NCI-H82 treated with DMSO at 0.1 percent for 48 hours (cell line): ENCODE data around the gene DNAH2.
A peak's percentile ranks its signal among the peaks of the same experiment; 100 is the strongest.

Source experiments
- DNase-seq: peaks from one replicate; lab custom pipeline; 2025; ENCODE audit not compliant: unreplicated experiment; lab: John Stamatoyannopoulos, UW

Gene DNAH2

DNA sequence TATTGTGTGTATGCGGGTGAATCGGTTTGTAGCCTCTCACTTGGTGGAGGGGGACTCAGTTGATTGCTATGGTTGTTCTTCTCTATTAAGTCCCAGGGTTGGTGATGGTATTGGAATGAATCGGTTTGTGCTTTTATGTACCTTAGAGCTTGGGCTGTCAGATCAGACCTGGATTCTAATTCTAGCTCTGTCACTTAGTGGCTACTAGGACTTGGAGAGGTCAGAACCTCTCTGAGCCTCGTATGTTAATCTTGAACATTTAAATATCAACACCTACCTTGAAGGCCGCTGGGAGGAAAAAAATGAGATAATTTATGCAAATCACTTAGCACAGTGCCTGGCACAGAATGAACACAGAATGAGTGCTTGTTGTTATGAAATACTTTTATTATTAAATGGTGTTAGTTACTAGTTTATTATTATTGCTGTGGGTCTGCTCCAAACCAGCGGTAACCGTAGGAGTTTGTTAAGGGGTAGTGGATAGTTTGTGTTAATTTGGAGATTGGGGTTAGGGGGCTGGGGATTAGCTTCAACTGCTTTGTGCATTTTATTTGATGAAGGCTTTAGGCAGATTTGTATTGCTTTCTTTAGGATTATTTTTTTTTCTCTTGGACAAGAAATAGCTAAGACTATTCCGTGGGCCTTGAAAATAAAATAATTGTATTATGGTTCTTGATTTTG lies 120.0 kb downstream of the DNAH2 start:
- DNase-seq: peak; percentile 59

DNA sequence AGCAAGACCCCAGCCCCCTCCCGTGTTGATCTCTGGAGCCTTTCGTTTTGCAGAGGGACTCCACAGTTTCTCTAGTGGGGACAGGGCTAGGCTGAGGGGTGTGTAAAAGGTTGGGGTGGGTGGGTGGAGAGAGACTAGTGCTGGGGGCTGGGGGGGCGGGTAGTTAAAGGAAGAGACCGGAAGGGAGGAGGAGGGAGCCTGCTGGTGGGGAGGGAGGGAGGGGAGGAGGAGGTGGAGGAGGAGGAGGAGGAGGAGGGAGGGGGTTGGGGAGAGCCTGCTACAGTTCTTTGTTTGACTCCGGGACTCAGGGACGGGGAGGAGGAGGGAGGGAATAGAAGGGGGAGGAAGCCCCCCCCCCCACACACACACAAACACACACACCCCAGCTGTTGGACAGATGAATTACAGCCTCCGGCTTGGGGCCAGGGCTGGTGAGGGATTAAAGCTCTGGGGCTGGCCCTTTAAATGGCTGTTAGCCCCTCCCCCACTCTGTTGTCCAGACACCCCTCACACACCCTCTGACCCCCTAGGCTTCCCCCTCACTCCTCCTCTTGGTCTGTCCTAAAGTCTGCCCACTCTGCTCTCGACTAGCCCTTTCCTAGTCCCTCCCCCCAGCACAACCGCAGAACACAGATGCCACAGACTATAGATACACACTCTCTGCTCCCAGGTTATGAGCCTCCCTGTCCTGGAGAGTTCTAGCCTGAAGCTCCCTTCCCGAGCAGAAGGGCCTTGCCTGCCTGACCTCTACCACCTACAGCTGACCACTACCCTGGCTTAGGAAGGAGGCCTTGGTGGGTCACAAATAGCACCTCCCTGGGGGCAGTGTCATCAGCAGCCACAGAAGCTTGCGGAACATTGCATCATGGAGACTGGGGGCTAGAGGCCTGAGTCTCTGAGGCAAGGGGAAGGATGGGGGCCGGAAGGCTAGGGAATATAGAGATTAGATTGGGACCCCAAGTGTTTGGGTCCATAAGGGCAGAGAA lies 120.8 kb downstream of the DNAH2 start:
- DNase-seq: peak; percentile 83

DNA sequence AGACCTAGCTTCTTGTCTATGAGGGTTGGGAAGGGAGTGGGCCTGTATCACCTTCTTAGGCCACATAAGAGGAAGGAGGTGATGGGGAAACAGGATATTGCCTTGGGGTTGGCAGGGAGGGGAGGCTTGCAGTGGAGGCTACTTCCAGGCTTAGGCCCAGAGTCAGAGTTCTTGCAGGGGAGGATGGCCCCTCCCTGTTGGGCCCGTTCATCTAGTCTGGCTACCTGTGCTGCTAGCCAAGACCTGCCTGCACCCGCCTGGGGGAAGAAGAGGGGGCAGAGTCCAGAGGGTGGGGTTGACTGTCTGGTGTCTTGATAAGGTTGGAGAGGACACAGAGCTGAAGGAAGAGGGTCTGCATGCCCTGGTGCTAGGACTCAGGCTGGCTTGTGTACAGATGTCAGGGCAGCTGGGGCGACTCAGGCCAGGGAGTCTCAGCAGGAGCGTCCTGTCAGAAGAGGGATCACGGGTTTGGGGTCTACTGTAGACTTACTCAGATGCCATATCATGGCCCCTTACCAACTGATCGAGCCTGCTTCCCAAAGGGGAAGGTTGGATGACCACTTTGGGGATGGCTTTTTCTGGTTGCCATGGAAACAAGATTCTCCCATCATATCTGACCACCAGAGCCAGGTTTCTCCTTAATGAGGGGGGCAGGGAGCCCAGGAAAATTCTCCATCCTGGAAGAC lies 121.8 kb downstream of the DNAH2 start:
- DNase-seq: no peak

DNA sequence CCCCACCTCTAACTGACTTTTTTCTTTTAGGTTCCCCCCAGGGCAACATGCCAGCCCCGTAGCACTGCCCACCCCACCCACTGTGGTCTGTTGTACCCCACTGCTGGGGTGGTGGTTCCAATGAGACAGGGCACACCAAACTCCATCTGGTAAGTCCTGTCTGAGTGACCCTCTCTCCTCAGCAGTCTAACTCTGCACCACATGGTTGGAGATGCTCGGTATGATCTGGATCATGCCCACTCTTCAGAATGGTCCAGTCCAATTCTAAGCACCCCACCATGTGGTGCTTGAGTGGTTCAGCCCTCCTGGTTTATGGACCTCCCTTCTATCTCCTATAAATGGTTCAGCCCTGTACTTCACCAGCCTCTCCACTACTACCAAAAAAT lies 122.3 kb downstream of the DNAH2 start:
- peak; percentile 45 for DNase-seq

- peak; percentile 68 for DNase-seq
Measured at GRCh38 chr17:7840441-7840840, 122.9 kb downstream of the DNAH2 start.

- no peak for DNase-seq
Measured at GRCh38 chr17:7840875-7841274, 123.3 kb downstream of the DNAH2 start.

GRCh38 chr17:7841396-7841914 lies 123.9 kb downstream of the DNAH2 start:
- peak; percentile 54 for DNase-seq

DNA sequence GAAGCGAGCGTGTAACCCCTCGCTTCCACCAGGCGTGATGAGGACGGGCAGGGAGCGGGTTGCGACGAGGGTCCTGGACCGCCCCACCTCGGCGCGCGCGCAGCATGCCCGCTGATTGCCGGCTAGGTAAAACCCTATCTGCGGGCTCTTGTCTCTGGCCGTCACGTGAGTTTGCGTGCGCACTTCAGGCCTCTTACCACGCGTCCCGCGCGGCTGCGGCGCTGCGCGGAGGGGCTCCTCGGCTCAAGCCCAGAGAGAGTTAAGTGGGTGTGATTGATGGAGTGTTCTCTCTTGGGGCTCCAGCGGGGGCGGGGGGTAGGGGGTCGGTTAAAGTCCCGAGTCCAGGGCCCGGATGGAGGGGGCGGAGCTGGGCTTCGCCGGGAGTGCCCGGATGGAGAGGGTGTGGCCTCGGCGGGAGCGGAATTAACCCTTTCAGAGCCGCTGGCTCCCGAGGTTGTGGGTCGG lies 124.4 kb downstream of the DNAH2 start:
- peak; percentile 74 for DNase-seq

DNA sequence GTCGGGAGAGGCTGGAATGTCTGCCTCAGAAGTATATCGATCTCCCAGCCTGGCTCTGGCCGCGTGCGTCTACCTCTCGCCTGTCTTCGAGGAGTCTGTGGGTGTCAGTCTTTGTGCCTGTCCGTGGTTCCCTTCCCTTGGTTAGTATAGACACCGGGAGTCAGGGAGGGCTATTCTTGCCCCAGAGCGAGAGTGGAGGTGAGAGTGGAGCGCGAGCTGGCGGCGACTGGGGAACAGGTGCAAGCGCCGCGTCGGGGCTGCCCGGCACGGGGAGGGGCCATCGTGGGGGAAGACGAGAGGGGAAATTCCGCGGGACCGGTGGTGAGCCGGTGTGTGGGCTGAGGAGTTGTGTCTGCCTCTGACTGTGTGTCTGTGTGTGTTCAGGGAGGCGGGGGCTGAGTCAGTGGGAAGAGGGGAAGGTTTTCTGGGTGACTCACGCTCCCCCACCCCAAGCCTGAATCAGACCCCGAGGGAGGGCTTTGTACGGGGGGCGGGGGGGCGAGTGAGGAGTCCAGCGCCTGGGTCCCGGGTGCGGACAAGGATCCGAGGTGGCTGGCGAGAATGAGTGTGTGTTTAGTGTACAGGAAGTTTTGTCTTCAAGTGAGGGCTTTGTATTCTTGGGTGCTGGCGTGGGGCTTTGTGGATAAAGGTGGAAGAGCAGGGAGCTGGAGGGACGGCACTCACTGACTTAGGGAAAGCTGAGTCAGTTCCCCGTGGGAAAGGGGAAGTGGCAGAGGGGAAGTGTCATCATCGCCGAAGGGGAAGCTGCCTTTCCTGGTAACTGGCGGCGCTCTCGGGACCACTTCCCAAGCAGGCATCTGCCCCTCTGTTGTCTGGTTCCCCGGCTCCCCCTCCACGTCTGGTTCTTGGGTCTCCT lies 125.1 kb downstream of the DNAH2 start:
- DNase-seq: no peak

GRCh38 chr17:7843257-7843535 lies 125.7 kb downstream of the DNAH2 start:
- DNase-seq: no peak

DNA sequence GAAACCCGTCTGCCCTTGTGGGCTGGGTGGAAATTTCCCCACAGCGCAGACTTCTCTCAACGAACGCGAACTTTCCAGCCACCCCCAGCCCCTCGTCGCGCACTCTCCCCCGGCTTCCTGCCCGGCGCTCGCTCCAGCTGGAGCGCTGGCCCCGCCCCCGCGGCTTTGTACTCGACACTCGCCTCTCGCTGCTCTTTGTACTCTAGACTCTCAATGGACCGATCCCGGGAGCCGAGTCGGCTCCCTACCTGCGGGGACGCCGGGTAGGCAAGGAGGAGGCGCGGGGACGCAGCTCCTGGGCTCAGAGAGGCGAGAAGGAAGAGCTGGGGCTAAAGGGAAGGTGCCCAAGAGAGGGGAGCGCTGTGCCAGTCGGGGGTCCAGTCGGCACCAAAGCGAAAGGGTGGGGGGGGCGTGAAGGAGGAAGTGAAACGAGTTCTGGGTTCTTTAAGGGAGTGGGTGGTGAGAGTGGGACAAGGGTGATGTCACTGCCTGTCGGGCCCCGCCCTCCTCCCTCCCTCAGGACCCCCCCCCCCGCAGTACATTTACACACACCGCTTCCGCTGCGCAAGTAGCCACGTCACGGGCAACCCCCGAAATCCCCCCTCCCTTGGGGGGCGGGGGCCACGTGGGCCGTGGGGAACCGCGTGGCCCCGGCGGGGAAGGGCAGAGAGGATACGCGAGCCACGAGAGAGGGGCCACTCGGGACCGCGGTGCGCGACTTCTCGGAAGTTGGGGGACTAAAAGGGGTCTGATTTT lies 126.2 kb downstream of the DNAH2 start:
- peak; percentile 78 for DNase-seq

DNA sequence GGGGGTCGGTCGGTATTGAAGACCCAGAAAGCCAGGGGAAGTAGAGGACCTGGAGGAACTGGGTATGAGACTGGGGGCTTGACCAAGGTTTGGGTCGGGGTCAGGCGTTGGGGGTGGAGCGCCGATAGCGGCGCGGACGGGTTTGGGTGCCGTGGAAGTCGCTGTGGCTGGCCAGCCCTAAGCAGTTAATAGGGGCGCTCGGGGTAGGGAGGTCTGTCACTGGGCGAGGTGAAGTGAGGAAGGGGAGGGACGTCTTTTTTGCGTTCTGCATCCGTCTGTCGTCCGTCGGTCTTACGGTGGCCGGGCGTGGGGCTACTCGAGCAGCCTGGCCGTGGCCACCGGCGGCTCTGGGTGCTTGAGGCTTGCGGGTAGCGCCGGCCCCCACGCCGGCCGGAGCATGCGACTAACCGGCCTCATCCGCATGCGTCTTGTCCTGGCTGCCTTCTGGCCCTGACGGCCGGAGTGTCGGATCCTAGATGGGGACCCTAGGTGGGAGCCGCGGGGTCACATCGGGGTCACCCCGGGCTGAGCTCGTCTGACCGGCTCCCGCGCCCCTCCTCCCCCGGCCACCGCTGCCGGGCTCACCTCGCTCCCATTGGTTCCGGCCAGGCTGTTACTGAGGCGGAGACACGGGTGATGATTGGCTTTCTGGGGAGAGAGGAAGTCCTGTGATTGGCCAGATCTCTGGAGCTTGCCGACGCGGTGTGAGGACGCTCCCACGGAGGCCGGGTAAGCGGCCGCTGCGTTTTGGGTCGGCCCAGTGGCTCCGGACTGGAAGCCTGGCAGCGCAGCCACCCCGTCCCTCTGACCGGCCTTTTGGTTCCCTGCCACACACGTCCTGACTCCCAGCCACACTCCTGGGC lies 127.0 kb downstream of the DNAH2 start:
- DNase-seq: peak; percentile 92

GRCh38 chr17:7845359-7846062 lies 128.0 kb downstream of the DNAH2 start:
- no peak for DNase-seq

DNA sequence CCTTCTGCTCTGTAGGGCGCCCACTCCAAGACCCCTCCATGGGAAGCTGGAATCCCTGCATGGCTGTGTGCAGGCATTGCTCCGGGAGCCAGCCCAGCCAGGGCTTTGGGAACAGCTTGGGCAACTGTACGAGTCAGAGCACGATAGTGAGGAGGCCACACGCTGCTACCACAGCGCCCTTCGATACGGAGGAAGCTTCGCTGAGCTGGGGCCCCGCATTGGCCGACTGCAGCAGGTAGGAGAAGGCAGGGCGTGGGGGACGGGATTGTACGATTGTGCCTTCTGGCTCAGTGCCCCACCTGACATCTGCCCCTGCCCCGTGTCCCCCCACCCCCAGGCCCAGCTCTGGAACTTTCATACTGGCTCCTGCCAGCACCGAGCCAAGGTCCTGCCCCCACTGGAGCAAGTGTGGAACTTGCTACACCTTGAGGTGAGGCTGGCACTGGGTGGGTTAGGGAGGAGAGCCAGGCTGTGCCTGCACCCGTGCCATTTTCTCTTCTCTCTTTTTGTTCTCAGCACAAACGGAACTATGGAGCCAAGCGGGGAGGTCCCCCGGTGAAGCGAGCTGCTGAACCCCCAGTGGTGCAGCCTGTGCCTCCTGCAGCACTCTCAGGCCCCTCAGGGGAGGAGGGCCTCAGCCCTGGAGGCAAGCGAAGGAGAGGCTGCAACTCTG lies 128.7 kb downstream of the DNAH2 start:
- no peak for DNase-seq

- no peak for DNase-seq
Measured at GRCh38 chr17:7846765-7847661, 129.5 kb downstream of the DNAH2 start.

- DNase-seq: no peak
Measured at GRCh38 chr17:7848131-7848579, 130.6 kb downstream of the DNAH2 start.

DNA sequence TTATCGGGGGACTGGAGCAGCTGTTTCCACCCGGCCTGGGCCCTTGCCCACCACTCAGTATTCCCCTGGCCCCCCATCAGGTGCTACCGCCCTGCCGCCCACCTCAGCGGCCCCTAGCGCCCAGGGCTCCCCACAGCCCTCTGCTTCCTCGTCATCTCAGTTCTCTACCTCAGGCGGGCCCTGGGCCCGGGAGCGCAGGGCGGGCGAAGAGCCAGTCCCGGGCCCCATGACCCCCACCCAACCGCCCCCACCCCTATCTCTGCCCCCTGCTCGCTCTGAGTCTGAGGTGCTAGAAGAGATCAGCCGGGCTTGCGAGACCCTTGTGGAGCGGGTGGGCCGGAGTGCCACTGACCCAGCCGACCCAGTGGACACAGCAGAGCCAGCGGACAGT lies 131.2 kb downstream of the DNAH2 start:
- DNase-seq: no peak
